Dermis microvascular lymphatic vessel endothelial cell (primary cell): ENCODE data around the gene CLCN7. TPM values are rescaled to one million over a fixed set of nuclear protein-coding genes. Genes with fewer than 3 reads are reported as not detected.

Experiments used
- DNase-seq, 2 donors: peaks; one replicate each; pipeline versions ENCODE4 v3.0.0 to v3.0.0-alpha.2; 2010; ENCODE audit warnings: low read depth in 2 of 2
- total RNA-seq: library from RNA; depleted of rRNA; stranded (reverse); fragments of >200 nt; gene quantifications from 2 replicates; pipeline ENCODE4 v1.2.1, GENCODE V29; 2014

Gene CLCN7
- total RNA-seq = 56.9 and 131 TPM in 2 replicates

- DNase-seq = peak; percentile 72 to 92
Measured at GRCh38 chr16:1474796-1475551, at the start of gene CLCN7. Gene CLCN7 (minus strand): TSS chr16:1475028. CDS start chr16:1474974, 54 bp downstream.

- no peak for DNase-seq
Measured at GRCh38 chr16:1524366-1524765, 49.5 kb upstream of the CLCN7 start.

GRCh38 chr16:1523581-1524245 lies 48.9 kb upstream of the CLCN7 start:
- no peak for DNase-seq

GRCh38 chr16:1520461-1520860 lies 45.6 kb upstream of the CLCN7 start:
- no peak for DNase-seq

- no peak for DNase-seq
Measured at GRCh38 chr16:1519831-1520230, 45.0 kb upstream of the CLCN7 start.

GRCh38 chr16:1518626-1519135 lies 43.9 kb upstream of the CLCN7 start:
- no peak for DNase-seq

- no peak for DNase-seq
Measured at GRCh38 chr16:1514507-1514906, 39.7 kb upstream of the CLCN7 start.

- peak in 1 of 2 donors; percentile 82 for DNase-seq
Measured at GRCh38 chr16:1512774-1513173, 37.9 kb upstream of the CLCN7 start.

GRCh38 chr16:1511662-1512569 lies 37.1 kb upstream of the CLCN7 start:
- peak in 1 of 2 donors; percentile 43 for DNase-seq

GRCh38 chr16:1510941-1511351 lies 36.1 kb upstream of the CLCN7 start:
- DNase-seq = no peak

GRCh38 chr16:1510272-1510671 lies 35.4 kb upstream of the CLCN7 start:
- no peak for DNase-seq

GRCh38 chr16:1509307-1510221 lies 34.7 kb upstream of the CLCN7 start:
- DNase-seq = peak in 1 of 2 donors; percentile 51

GRCh38 chr16:1508494-1509187 lies 33.8 kb upstream of the CLCN7 start:
- no peak for DNase-seq

GRCh38 chr16:1506494-1507213 lies 31.8 kb upstream of the CLCN7 start:
- no peak for DNase-seq

GRCh38 chr16:1505912-1506311 lies 31.1 kb upstream of the CLCN7 start:
- DNase-seq = no peak

GRCh38 chr16:1505073-1505844 lies 30.4 kb upstream of the CLCN7 start:
- DNase-seq = no peak

- no peak for DNase-seq
Measured at GRCh38 chr16:1503110-1503955, 28.5 kb upstream of the CLCN7 start.
